ENCODE results near the gene TESMIN. TPM values are rescaled to one million over a fixed set of nuclear protein-coding genes. Genes with fewer than 3 reads are reported as not detected.

TESMIN gene
- total and polyA plus RNA-seq, 8 donors, result 1.0 to 16.3 (median 3.3) TPM

DNA sequence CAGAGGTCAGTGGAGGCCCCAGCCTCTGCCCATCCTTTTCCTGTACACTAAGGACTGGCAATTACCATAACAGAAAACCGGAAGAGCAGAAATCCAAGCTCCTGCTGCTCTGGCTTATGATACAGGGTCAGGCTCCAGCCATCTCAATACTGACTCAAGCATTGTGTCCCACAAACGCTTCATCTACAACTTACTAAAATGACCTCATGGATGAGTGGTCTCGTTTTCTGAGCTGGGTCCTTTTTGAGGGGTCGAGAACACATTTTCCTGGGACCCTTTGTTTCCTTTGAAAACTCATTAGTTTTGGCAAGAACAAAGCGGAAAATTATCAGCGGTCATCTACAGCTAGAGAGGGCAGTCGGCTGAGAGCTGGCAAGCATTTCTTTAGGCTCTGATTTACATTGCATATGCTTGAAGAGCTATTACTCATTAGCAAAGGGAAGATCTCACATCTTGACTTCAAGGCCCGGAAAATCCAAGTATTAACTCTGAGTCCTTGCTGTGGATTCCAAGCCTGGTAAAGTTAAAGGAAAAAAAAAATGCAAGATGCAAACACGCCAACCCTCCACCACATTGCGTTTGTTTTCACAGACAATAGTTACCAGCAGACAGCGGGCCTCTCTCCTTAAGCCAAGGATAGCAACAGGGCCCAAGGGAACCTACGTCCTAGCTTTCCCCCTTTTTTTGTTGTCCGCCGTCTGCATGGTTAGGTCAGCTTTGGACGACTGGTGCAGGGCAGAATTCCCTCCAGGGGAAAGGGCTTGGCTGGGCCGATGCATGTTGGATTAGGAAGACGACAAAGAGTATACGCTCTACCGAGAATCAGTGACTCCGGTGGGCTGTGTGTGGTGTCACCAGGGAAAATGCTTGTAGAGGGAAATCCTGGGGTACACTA, 1.8 kb downstream of the TESMIN start:
- Histone ChIP-seq H3K27me3 (no peaks in the 10 kb centered on the region), H3K27ac (peak overlapping the region in 1 of 5 donors; percentile 26), H3K4me1 (peaks cover 0 to 26% (median 23%) of the 10 kb centered on the region in 4 donors), H3K4me3 (no peak overlapping the region), H3K36me3 (peaks cover 0 to 7% (median 4%) of the 10 kb centered on the region in 4 donors), H3K9me3 (no peaks in the 10 kb centered on the region)
- intact Hi-C loops (cut with DNase I; ENCODE audit: low total_unique reads), result no loop called here
- DNase-seq, result peak in 1 of 2 donors; percentile 15
- WGBS, 5 donors, result 74 to 83% (median 81%) methylated on average over 19 to 20 of the region's 20 CpGs
- TF ChIP-seq, protein P1, sequence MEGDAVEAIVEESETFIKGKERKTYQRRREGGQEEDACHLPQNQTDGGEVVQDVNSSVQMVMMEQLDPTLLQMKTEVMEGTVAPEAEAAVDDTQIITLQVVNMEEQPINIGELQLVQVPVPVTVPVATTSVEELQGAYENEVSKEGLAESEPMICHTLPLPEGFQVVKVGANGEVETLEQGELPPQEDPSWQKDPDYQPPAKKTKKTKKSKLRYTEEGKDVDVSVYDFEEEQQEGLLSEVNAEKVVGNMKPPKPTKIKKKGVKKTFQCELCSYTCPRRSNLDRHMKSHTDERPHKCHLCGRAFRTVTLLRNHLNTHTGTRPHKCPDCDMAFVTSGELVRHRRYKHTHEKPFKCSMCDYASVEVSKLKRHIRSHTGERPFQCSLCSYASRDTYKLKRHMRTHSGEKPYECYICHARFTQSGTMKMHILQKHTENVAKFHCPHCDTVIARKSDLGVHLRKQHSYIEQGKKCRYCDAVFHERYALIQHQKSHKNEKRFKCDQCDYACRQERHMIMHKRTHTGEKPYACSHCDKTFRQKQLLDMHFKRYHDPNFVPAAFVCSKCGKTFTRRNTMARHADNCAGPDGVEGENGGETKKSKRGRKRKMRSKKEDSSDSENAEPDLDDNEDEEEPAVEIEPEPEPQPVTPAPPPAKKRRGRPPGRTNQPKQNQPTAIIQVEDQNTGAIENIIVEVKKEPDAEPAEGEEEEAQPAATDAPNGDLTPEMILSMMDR (IDR thresholded peaks at IDR 0.05), result no peak
- no peak for TF ChIP-seq POLR2AphosphoS5 (IDR thresholded peaks at IDR 0.05)
- no peak for TF ChIP-seq POLR2A (IDR thresholded peaks at IDR 0.05)
- TF ChIP-seq EP300 (IDR thresholded peaks at IDR 0.05), result no peak

DNA sequence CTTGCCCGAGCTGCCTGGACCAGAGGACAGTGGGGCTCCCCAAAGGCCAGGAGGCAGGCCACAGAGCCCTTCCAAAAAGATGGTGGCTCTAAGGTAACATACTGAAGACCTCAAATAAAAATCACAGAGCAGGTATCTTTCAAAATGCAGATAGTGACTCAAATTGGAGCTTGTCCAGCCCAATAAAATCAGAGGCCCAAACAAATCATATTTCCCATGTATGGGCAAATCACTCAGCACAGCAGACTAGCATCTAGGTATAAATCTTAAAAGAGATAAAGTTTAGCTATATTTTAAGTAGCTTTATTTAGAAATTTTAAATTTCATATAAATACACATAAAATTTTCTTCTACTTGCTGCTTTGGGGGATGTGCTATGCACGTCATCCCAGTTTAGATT, 3.3 kb downstream of the TESMIN start:
- no peak for DNase-seq
- H3K36me3 ChIP-seq, result no peaks in the 10 kb centered on the region
- no peaks in the 10 kb centered on the region for H3K9me3 ChIP-seq
- H3K27ac ChIP-seq, result no peak overlapping the region
- intact Hi-C loops (cut with DNase I; ENCODE audit: low total_unique reads), result no loop called here
- H3K4me3 ChIP-seq, result no peak overlapping the region
- no peaks in the 10 kb centered on the region for H3K27me3 ChIP-seq
- WGBS, 5 donors, result 67 to 89% (median 84%) methylated on average over 2 of the region's 2 CpGs
- peaks cover 0 to 26% (median 23%) of the 10 kb centered on the region in 4 donors for H3K4me1 ChIP-seq
- TF ChIP-seq, protein P1 (IDR thresholded peaks at IDR 0.05), result no peak
- TF ChIP-seq EP300 (IDR thresholded peaks at IDR 0.05) (no peak), POLR2AphosphoS5 (IDR thresholded peaks at IDR 0.05) (no peak), POLR2A (IDR thresholded peaks at IDR 0.05) (no peak)

DNA sequence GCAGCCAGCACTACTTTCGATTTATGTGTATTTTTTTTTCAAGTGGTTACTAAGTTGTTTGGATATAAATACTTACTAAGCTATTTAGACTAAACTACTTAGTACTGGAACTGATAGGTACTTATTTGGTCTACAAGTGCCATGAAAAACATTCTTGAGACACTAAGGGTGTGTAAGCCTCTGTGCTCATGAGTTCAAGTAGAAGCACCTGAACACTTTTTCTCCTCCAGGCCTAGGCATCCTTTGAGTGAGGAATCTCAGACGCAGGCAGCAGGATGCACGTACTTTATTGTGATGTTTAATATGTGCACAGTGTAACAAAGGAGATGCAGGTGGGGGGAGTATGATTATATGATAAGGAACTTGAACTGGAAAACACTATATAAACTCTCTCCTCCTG, 7.8 kb downstream of the TESMIN start:
- H3K27me3 ChIP-seq, result no peaks in the 10 kb centered on the region
- H3K27ac ChIP-seq, result no peak overlapping the region
- no peak for DNase-seq
- no peak overlapping the region for H3K4me3 ChIP-seq
- no peaks in the 10 kb centered on the region for H3K4me1 ChIP-seq
- intact Hi-C loops (cut with DNase I; ENCODE audit: low total_unique reads), result no loop called here
- H3K9me3 ChIP-seq, result no peaks in the 10 kb centered on the region
- no peaks in the 10 kb centered on the region for H3K36me3 ChIP-seq
- 89 to 99% (median 93%) methylated on average over 3 of the region's 3 CpGs for WGBS, 5 donors
- TF ChIP-seq POLR2AphosphoS5 (IDR thresholded peaks at IDR 0.05), result no peak
- no peak for TF ChIP-seq POLR2A (IDR thresholded peaks at IDR 0.05)
- TF ChIP-seq, protein P1 (IDR thresholded peaks at IDR 0.05), result no peak
- no peak for TF ChIP-seq EP300 (IDR thresholded peaks at IDR 0.05)

DNA sequence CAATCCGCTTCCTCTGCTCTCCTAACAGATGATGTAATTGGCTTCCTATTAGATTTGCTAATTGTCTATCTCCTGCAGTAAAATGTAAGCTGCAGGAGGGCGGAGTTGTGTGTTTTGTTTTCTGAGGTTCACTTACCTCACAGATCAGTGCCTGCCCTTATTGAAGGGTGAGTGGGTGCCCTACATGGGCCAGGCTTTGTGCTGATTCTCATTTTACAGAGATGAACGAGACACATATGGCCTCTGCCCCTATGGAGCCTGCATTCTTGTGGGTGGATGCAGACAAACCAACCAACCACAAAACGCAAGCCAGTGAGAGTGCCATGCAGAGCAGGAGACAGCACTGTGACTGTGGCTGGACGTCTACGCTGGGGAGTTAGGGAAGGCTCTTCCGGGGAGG, 9.9 kb downstream of the TESMIN start:
- H3K4me3 ChIP-seq, result no peak overlapping the region
- 90 to 95% (median 90%) methylated on average over 7 of the region's 7 CpGs for WGBS, 5 donors
- H3K4me1 ChIP-seq, result no peaks in the 10 kb centered on the region
- intact Hi-C loops (cut with DNase I; ENCODE audit: low total_unique reads), result no loop called here
- DNase-seq, result no peak
- H3K27me3 ChIP-seq, result no peaks in the 10 kb centered on the region
- H3K27ac ChIP-seq, result no peak overlapping the region
- no peaks in the 10 kb centered on the region for H3K36me3 ChIP-seq
- H3K9me3 ChIP-seq, result no peaks in the 10 kb centered on the region
- TF ChIP-seq POLR2AphosphoS5 (IDR thresholded peaks at IDR 0.05), result no peak
- TF ChIP-seq, protein P1 (IDR thresholded peaks at IDR 0.05), result no peak
- TF ChIP-seq EP300 (IDR thresholded peaks at IDR 0.05), result no peak
- TF ChIP-seq POLR2A (IDR thresholded peaks at IDR 0.05), result no peak
